HepG2 (cell line): ENCODE measurements around the gene BTG2. TPM values are rescaled to one million over a fixed set of nuclear protein-coding genes. Genes with fewer than 3 reads are reported as not detected.

ENCODE experiments used
- ATAC-seq: fragments of 200-7000 bp; cut with Tn5 transposase; 3 replicates; pipeline ENCODE4 v1.9.1; 2020; ENCODE audit warnings: mild to moderate bottlenecking, moderate library complexity
- BruUV-seq: library from RNA; stranded (reverse); fragments of 400-500 nt; replicated peaks from 2 replicates; lab custom pipeline; 2021; lab: Mats Ljungman, UMichigan
- CTCF ChIA-PET: fragments of 300-600 bp; formaldehyde crosslinking; extraction: SDS; loops from one replicate; lab custom pipeline; 2021; ENCODE audit warnings: low total read pairs, inconsistent platforms, low intra/inter-chr PET ratio; lab: Yijun Ruan, JAX
- POLR2A ChIA-PET: fragments of 350-600 bp; sonication (Branson Sonifier 250); formaldehyde crosslinking; loops from one replicate; lab custom pipeline; 2020; ENCODE audit warnings: antibody characterized with exemption, inconsistent platforms; lab: Yijun Ruan, JAX
- DNase-seq: peaks from one replicate; pipeline ENCODE4 v3.0.0-alpha.2; 2015; ENCODE audit warnings: low spot score
- FAIRE-seq: peaks from 3 replicates; lab custom pipeline; 2011; peaks lifted over from hg19 to GRCh38; lab: Jason Lieb, UNC
- H2AFZ ChIP-seq: one replicate; pipeline ENCODE4 v1.6.1; 2011; ENCODE audit warnings: low read length, inconsistent platforms
- H3K27ac ChIP-seq: fragments of 300-600 bp; 3 replicates; pipeline ENCODE4 v1.8.0; 2011; ENCODE audit warnings: mixed run types, mild to moderate bottlenecking, mixed read lengths, low read length, inconsistent platforms; ENCODE audit not compliant: insufficient read depth; ENCODE audit errors: extremely low read length
- H3K27me3 ChIP-seq, 2 experiments: fragments of 200-600 bp in 1 of 2; 2 replicates in 1 of 2; 3 replicates in 1 of 2; pipeline versions ENCODE4 v1.6.0 to v1.8.0; 2011; ENCODE audit warnings: low read length in 2 of 2, mild to moderate bottlenecking in 2 of 2, moderate library complexity in 2 of 2, inconsistent platforms in 1 of 2; ENCODE audit not compliant: insufficient read depth in 2 of 2, control insufficient read depth in 1 of 2
- H3K36me3 ChIP-seq, 2 experiments: fragments of 200-600 bp in 1 of 2; replicated peaks in 1 of 2; 2 replicates in 1 of 2; 3 replicates in 1 of 2; pipeline versions ENCODE4 v1.5.1 to v1.8.0; 2011; ENCODE audit warnings: low read length in 2 of 2, inconsistent platforms in 1 of 2; ENCODE audit not compliant: insufficient read depth in 2 of 2, control insufficient read depth in 1 of 2
- H3K4me1 ChIP-seq: 2 replicates; pipeline ENCODE4 v1.5.1; 2012; ENCODE audit warnings: low read length, inconsistent platforms; ENCODE audit not compliant: insufficient read depth
- H3K4me2 ChIP-seq: 2 replicates; pipeline ENCODE4 v1.6.0; 2011; ENCODE audit warnings: low read depth, low read length, inconsistent platforms
- H3K4me3 ChIP-seq, 3 experiments: fragments of 200-600 bp in 1 of 3; sonication (generic), shearing (Covaris generic) in 1 of 3; replicated peaks in 1 of 3; 2 replicates each; pipeline ENCODE4 v1.5.1; 2011 to 2016; ENCODE audit warnings: low read length in 3 of 3, inconsistent platforms in 2 of 3, low read depth in 2 of 3, mild to moderate bottlenecking in 2 of 3, control low read depth in 1 of 3, mixed read lengths in 1 of 3; ENCODE audit not compliant: insufficient read depth in 1 of 3
- H3K79me2 ChIP-seq: one replicate; pipeline ENCODE4 v1.6.1; 2011; ENCODE audit warnings: low read length, inconsistent platforms; ENCODE audit not compliant: insufficient read depth
- H3K9ac ChIP-seq: 2 replicates; pipeline ENCODE4 v1.6.0; 2011; ENCODE audit warnings: mild to moderate bottlenecking, low read depth, low read length, inconsistent platforms; ENCODE audit not compliant: insufficient read depth
- H3K9me3 ChIP-seq: 2 replicates; pipeline ENCODE4 v1.5.1; 2012; ENCODE audit warnings: mild to moderate bottlenecking, low read length
- H4K20me1 ChIP-seq: 2 replicates; pipeline ENCODE4 v1.6.0; 2011; ENCODE audit warnings: inconsistent platforms, mild to moderate bottlenecking, low read length, moderate library complexity; ENCODE audit not compliant: insufficient read depth
- ADNP ChIP-seq: sonication (generic); formaldehyde crosslinking; IDR thresholded peaks from 2 replicates; pipeline ENCODE4 v1.4.0; 2020; ENCODE audit warnings: missing genetic modification reagents
- CCDC6 ChIP-seq: sonication (generic); formaldehyde crosslinking; IDR thresholded peaks from 2 replicates; pipeline ENCODE4 v1.8.1; 2022; ENCODE audit warnings: mild to moderate bottlenecking, missing genetic modification reagents, moderate library complexity
- FLYWCH1 ChIP-seq: sonication (generic); formaldehyde crosslinking; IDR thresholded peaks from 2 replicates; pipeline ENCODE4 v1.8.1; 2023; ENCODE audit warnings: mild to moderate bottlenecking, missing genetic modification reagents
- FOXK2 ChIP-seq: fragments of 450-650 bp; IDR thresholded peaks from 2 replicates; pipeline ENCODE4 v1.6.1; 2016
- NR2F6 ChIP-seq, 2 experiments: IDR thresholded peaks; 2 replicates each; pipeline ENCODE4 v1.6.1; 2016; ENCODE audit warnings: antibody characterized with exemption in 1 of 2, mild to moderate bottlenecking in 1 of 2
- RBM22 ChIP-seq: fragments of 200-400 bp; formaldehyde crosslinking; optimal IDR thresholded peaks from 2 replicates; pipeline ENCODE3; 2017; ENCODE audit warnings: mild to moderate bottlenecking, low read length, moderate library complexity
- SSRP1 ChIP-seq: IDR thresholded peaks from 2 replicates; pipeline ENCODE4 v1.6.1; 2016; ENCODE audit warnings: control low read depth
- U2AF1 ChIP-seq: fragments of 200-400 bp; formaldehyde crosslinking; optimal IDR thresholded peaks from 2 replicates; pipeline ENCODE3; 2017; ENCODE audit warnings: mild to moderate bottlenecking, low read depth, low read length
- ZBTB1 ChIP-seq: sonication (generic); formaldehyde crosslinking; IDR thresholded peaks from 2 replicates; pipeline ENCODE4 v1.4.0; 2020; ENCODE audit warnings: missing genetic modification reagents, borderline replicate concordance
- ZNF333 ChIP-seq: sonication (generic); formaldehyde crosslinking; IDR thresholded peaks from 2 replicates; pipeline ENCODE4 v1.4.0; 2020; ENCODE audit warnings: mild to moderate bottlenecking, missing genetic modification reagents, borderline replicate concordance
- ZNF446 ChIP-seq: sonication (generic); formaldehyde crosslinking; IDR thresholded peaks from 2 replicates; pipeline ENCODE4 v1.5.0; 2020; ENCODE audit warnings: mild to moderate bottlenecking, missing genetic modification reagents
- ZNF547 ChIP-seq: sonication (generic); formaldehyde crosslinking; IDR thresholded peaks from 2 replicates; pipeline ENCODE4 v1.5.1; 2020; ENCODE audit warnings: mild to moderate bottlenecking, missing genetic modification reagents
- ZNF746 ChIP-seq: sonication (generic); formaldehyde crosslinking; IDR thresholded peaks from 2 replicates; pipeline ENCODE4 v1.8.0; 2022; ENCODE audit warnings: mild to moderate bottlenecking, missing genetic modification reagents
- ZNF788 ChIP-seq: sonication (generic); formaldehyde crosslinking; IDR thresholded peaks from 2 replicates; pipeline ENCODE4 v1.5.0; 2020; ENCODE audit warnings: mild to moderate bottlenecking, missing genetic modification reagents, borderline replicate concordance
- WGBS: methylation state at CpG from one replicate; pipeline ENCODE4 v1.1.6; 2017; ENCODE audit warnings: low lambda C conversion rate; 5-methylcytosine and 5-hydroxymethylcytosine counted together
- in situ Hi-C: cut with HindIII; loops from 2 replicates; pipeline ENCODE4 v1.10.0; 2017; ENCODE audit warnings: low pct_unique_long_range_greater_than_20kb; ENCODE audit not compliant: extremely low pct_ligation_motif_present
- intact Hi-C: fragments of 100-400 bp; cut with micrococcal nuclease; formaldehyde crosslinking; loops from one replicate; pipeline ENCODE4 v1.10.0; 2022; ENCODE audit not compliant: unreplicated experiment
- polyA plus RNA-seq, 8 experiments: library from polyadenylated mRNA; depleted of rRNA in 3 of 8; stranded (reverse) in 7 of 8; unstranded in 1 of 8; fragments of >200 nt; fragmentation: Illumina TruSeq in 4 of 8; extraction: Trizol in 4 of 8; gene quantifications; 2 replicates each; pipeline versions ENCODE4 v1.2.1 to v1.2.3, GENCODE V29; 2011 to 2016; ENCODE audit warnings: low read depth in 4 of 8, missing spikeins in 1 of 8, mixed read lengths in 1 of 8; ENCODE audit not compliant: insufficient read depth in 1 of 8
- total RNA-seq, 5 experiments: library from RNA; depleted of rRNA; stranded (reverse); fragments of >200 nt; fragmentation: Illumina TruSeq; extraction: Trizol; gene quantifications; 2 replicates each; pipeline ENCODE4 v1.2.3, GENCODE V29; 2016; ENCODE audit warnings: low read depth in 1 of 5
- TF ChIP-seq, protein P1 (sequence below): sonication (generic); formaldehyde crosslinking; IDR thresholded peaks from 2 replicates; pipeline ENCODE4 v1.4.0; 2020; ENCODE audit warnings: mild to moderate bottlenecking, low read depth, missing genetic modification reagents

BTG2 gene
- total and polyA plus RNA-seq, 2 of the 13 experiments (the other 11 are each of a cell fraction or from before 2014, with no cell fraction given) = 13.6 to 18.3 TPM

DNA sequence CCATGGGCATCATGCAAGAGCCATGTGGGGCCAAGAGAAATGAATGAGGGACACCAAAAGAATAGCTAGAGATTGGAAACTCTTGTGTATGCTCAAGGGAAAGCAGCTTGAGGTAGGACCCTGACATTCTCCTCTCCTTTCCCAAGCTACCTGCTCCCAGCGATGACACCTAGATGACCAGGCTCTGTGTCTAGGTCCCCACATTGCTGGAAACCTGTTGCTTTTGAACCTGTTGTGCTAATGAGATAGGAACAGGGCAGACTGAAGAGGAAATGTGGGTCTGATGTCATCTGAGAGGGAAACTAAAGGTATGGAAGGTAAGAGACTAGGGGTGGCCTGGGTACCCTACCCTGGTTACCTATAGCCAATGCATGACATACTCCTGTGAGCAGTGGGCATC is 43.8 kb downstream of the BTG2 start (continued):
- TF ChIP-seq ZNF746 (no peak), ZBTB1 (CRISPR knock-in tag) (no peak)

DNA sequence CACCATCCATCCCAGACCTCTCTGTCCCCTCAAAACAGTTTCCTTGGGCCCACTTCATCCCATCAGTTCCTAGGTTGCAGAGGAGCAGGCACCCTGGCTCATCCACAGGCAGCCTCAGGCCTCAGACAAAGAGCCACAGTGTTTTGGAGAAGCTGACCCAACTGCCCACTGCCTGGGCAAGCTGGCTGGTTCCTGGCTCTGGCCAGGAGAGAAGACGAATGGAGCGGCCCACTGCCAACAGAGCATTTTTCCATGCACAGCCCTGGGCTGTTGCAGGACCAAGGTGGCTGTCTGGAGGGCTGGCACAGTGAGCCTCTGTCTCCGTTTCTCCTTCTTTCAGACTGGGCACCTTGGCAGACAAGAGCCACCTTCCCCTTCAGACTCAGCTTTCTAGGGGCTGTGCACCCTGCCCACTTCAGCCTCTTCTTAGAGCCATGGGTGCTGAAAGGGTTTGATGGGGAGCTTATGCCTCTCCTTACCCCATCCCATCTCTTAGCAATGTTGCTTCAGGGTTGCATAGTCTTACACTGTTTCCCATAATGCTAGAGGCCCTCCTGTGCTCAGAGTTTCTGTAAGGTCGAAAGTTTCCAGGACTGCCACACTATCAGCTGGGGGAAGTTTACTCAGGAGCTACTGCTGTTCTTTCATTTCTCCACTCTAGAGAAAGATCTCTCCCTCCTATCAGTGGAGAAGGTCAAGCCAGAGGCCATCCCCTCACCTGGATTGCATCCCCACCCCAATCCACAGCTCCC is 44.6 kb downstream of the BTG2 start:
- DNase-seq = no peak
- no peaks in the 10 kb centered on the region for H3K36me3 ChIP-seq
- no peak overlapping the region for H3K4me2 ChIP-seq
- no peaks in the 10 kb centered on the region for H3K9me3 ChIP-seq
- H3K9ac ChIP-seq = no peak overlapping the region
- POLR2A ChIA-PET = no interaction called here
- H3K27me3 ChIP-seq = peaks cover 1 to 4% of the 10 kb centered on the region in 2 experiments; a peak in 2 of 5 replicates
- no TSS peak for BruUV-seq
- 0% methylated on average over 1 of the region's 4 CpGs for WGBS
- H3K4me1 ChIP-seq = peaks cover 16% of the 10 kb centered on the region
- FAIRE-seq = no peak
- in situ Hi-C loops = no loop called here
- H3K79me2 ChIP-seq = no peaks in the 10 kb centered on the region
- intact Hi-C loops = no loop called here
- H3K27ac ChIP-seq = no peak overlapping the region
- no peak for ATAC-seq
- H2AFZ ChIP-seq = no peak overlapping the region
- H3K4me3 ChIP-seq = no peak overlapping the region
- no peaks in the 10 kb centered on the region for H4K20me1 ChIP-seq
- TF ChIP-seq NR2F6 (IDR thresholded peaks at IDR 0.05) (no peak), NR2F6 (CRISPR knock-in tag; IDR thresholded peaks at IDR 0.05) (no peak), ZNF446 (CRISPR knock-in tag) (no peak), SSRP1 (no peak), U2AF1 (no peak), ZNF788 (CRISPR knock-in tag) (no peak), CCDC6 (no peak), RBM22 (no peak), ZNF333 (no peak), ZNF547 (CRISPR knock-in tag) (no peak), ADNP (CRISPR knock-in tag) (no peak), FOXK2 (no peak), FLYWCH1 (CRISPR knock-in tag) (no peak)
- TF ChIP-seq, protein P1, sequence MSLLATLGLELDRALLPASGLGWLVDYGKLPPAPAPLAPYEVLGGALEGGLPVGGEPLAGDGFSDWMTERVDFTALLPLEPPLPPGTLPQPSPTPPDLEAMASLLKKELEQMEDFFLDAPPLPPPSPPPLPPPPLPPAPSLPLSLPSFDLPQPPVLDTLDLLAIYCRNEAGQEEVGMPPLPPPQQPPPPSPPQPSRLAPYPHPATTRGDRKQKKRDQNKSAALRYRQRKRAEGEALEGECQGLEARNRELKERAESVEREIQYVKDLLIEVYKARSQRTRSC = no peak
- CTCF ChIA-PET = no interaction called here
